Calu3 (cell line): ENCODE measurements around the gene CORO6. TPM values are rescaled to one million over a fixed set of nuclear protein-coding genes. Genes with fewer than 3 reads are reported as not detected.

Experiments
- BruUV-seq: library from RNA; stranded (reverse); fragments of 400-500 nt; replicated peaks from 2 replicates; lab custom pipeline; 2021; lab: Mats Ljungman, UMichigan
- CTCF ChIA-PET: fragments of 300-600 bp; sonication (Branson Sonifier 250); formaldehyde crosslinking; loops from one replicate; lab custom pipeline; 2022; ENCODE audit warnings: antibody characterized with exemption; lab: Charles Lee
- DNase-seq: peaks from one replicate; pipeline ENCODE4 v3.0.0; 2022
- H3K27ac Mint-ChIP-seq: one replicate; pipeline ENCODE4 v1.8.0; 2022; ENCODE audit warnings: mixed read lengths; ENCODE audit not compliant: unreplicated experiment
- H3K27me3 Mint-ChIP-seq: one replicate; pipeline ENCODE4 v1.8.0; 2022; ENCODE audit warnings: mixed read lengths; ENCODE audit not compliant: unreplicated experiment
- H3K36me3 Mint-ChIP-seq: one replicate; pipeline ENCODE4 v1.8.0; 2022; ENCODE audit warnings: mild to moderate bottlenecking, moderate library complexity, mixed read lengths; ENCODE audit not compliant: insufficient read depth, unreplicated experiment
- H3K4me1 Mint-ChIP-seq: one replicate; pipeline ENCODE4 v1.8.0; 2022; ENCODE audit warnings: mild to moderate bottlenecking, low read depth, mixed read lengths; ENCODE audit not compliant: unreplicated experiment
- H3K4me3 Mint-ChIP-seq: one replicate; pipeline ENCODE4 v1.8.0; 2022; ENCODE audit warnings: mild to moderate bottlenecking, low read depth, moderate library complexity, mixed read lengths; ENCODE audit not compliant: unreplicated experiment
- H3K9me3 Mint-ChIP-seq: one replicate; pipeline ENCODE4 v1.8.0; 2022; ENCODE audit warnings: low read depth, mixed read lengths; ENCODE audit not compliant: unreplicated experiment
- CTCF ChIP-seq: fragments of 200-600 bp; IDR thresholded peaks from one replicate; pipeline ENCODE4 v1.8.0; 2022; ENCODE audit warnings: antibody characterized with exemption; ENCODE audit not compliant: unreplicated experiment
- intact Hi-C: fragments of 100-400 bp; cut with micrococcal nuclease; formaldehyde crosslinking; loops from one replicate; pipeline ENCODE4 v1.10.0; 2022; ENCODE audit not compliant: unreplicated experiment
- total RNA-seq: library from RNA; stranded (reverse); gene quantifications from 2 replicates; pipeline ENCODE4 v1.2.3, GENCODE V29; 2022

Gene CORO6
- total RNA-seq, 1 experiment from 2014 or later: 0.47 TPM

DNA sequence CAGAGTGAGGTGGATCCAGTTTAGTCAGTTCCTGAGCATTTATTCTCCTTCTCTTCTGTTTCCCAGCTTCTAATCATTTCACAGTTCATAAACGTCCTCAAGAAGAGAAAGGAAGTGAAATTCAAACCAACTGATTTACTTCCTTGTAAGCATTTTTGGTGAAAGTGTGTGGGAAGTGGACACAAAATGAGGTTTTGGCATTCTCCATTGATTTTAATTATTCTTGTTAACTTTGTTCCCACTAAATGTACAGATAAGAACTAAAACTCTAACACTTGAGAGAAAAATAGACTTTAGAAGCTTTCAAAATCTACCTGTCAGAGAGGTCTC is 42.7 kb upstream of the CORO6 start:
- H3K27me3 Mint-ChIP-seq: no peaks in the 10 kb centered on the region
- peaks cover 24% of the 10 kb centered on the region for H3K4me1 Mint-ChIP-seq
- TF ChIP-seq CTCF: no peak
- intact Hi-C loops: no loop called here
- H3K27ac Mint-ChIP-seq: peak overlapping the region; percentile 72
- no TSS peak for BruUV-seq
- H3K4me3 Mint-ChIP-seq: no peak overlapping the region
- H3K36me3 Mint-ChIP-seq: no peaks in the 10 kb centered on the region
- H3K9me3 Mint-ChIP-seq: no peaks in the 10 kb centered on the region
- no peak for DNase-seq
- CTCF ChIA-PET: interaction anchor here (0.9 to 1.7 kb wide), 5 partner anchors 15 to 113 kb away, joined by 3 to 6 read pairs (median 3); no protein-coding TSS in a partner anchor

DNA sequence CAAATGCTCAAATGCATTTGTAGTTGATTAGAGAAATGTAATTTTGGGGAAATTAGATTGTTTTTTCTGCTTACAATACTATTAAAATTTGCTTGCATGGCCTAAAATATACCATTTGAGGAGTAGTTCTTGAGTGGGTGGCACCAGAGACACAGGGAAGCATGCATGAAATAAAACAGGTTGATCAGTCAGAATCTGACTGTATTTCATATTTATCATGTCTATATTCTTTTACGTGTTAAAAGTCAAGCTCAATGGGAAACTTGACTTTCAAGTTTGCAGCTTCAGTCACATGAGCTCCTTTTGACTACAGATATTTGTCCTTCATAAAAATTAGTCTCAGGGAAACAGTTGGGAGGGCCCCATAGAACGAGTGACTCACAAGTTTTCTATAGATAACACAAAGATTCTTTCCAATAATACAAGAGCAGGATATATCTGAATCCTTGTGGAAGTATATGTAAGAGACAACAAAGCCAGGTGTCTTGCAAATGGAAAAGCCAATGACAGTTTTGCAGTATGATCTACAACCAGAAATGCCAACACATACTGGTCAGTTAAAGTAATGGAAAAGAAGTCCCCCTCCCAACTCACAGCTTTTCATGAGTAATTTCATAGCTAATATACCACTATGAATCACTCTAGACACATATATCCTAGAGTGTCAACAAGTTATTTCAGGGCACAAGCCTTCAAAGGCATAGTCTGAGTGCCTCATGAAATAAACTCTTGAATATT is 42.2 kb upstream of the CORO6 start:
- intact Hi-C loops: no loop called here
- TF ChIP-seq CTCF: no peak
- H3K4me1 Mint-ChIP-seq: peaks cover 24% of the 10 kb centered on the region
- peak; percentile 8 for DNase-seq
- no TSS peak for BruUV-seq
- H3K36me3 Mint-ChIP-seq: no peaks in the 10 kb centered on the region
- H3K27ac Mint-ChIP-seq: peak overlapping the region; percentile 72
- no peaks in the 10 kb centered on the region for H3K27me3 Mint-ChIP-seq
- no peaks in the 10 kb centered on the region for H3K9me3 Mint-ChIP-seq
- CTCF ChIA-PET: interaction anchor here (0.6 to 1.7 kb wide), 7 partner anchors 16 to 113 kb away, joined by 3 to 6 read pairs (median 3); no protein-coding TSS in a partner anchor
- no peak overlapping the region for H3K4me3 Mint-ChIP-seq

DNA sequence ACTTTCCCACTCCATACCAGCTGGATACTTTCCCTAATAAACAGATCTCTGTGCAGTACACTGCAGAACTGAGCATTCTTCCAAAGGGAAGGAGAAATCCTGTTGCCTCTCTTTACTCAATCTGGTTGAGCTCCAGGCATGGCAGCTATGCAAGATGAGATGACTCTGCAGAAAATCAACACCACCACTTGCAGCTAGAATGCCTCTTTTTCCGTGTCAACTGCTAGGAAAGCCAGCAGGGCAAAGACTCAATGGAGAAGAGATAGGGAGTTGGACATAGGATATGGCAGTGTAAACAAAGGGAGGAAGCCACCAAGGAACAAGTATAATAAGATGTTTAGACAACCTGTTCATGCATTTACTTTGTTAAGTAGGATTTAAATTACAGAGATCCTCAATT is 40.4 kb upstream of the CORO6 start:
- Mint-ChIP-seq H3K27ac (no peak overlapping the region), H3K27me3 (no peaks in the 10 kb centered on the region), H3K36me3 (no peaks in the 10 kb centered on the region), H3K9me3 (no peaks in the 10 kb centered on the region), H3K4me3 (no peak overlapping the region), H3K4me1 (peaks cover 24% of the 10 kb centered on the region)
- CTCF ChIA-PET: interaction anchor here (1.8 kb wide), 1 partner anchor 46 kb away, joined by 4 read pairs; no protein-coding TSS in a partner anchor
- intact Hi-C loops: no loop called here
- no TSS peak for BruUV-seq
- no peak for TF ChIP-seq CTCF
- DNase-seq: no peak

GRCh38 chr17:29661213-29661612 is 38.5 kb upstream of the CORO6 start:
- H3K9me3 Mint-ChIP-seq: no peaks in the 10 kb centered on the region
- no peak for TF ChIP-seq CTCF

More at GRCh38 chr17:29661213-29661612, 38.5 kb upstream of the CORO6 start:
- CTCF ChIA-PET: no interaction called here
- peaks cover 24% of the 10 kb centered on the region for H3K4me1 Mint-ChIP-seq
- no peak overlapping the region for H3K4me3 Mint-ChIP-seq
- no peaks in the 10 kb centered on the region for H3K36me3 Mint-ChIP-seq
- DNase-seq: no peak
- H3K27me3 Mint-ChIP-seq: no peaks in the 10 kb centered on the region
- no TSS peak for BruUV-seq
- no peak overlapping the region for H3K27ac Mint-ChIP-seq
- intact Hi-C loops: no loop called here
